GM21619 (cell line): ENCODE measurements around the gene SLC6A11.

ENCODE experiments used
- ATAC-seq: cut with Tn5 transposase; IDR thresholded peaks from one replicate; pipeline ENCODE4 v1.9.1; 2021; ENCODE audit not compliant: unreplicated experiment

The SLC6A11 gene

GRCh38 chr3:10928407-10928960, 112.5 kb downstream of the SLC6A11 start:
- ATAC-seq, result no peak

- ATAC-seq, result no peak
Measured at GRCh38 chr3:10928961-10929471, 113.0 kb downstream of the SLC6A11 start.

- ATAC-seq, result no peak
Measured at GRCh38 chr3:10929978-10930665, 114.1 kb downstream of the SLC6A11 start.

GRCh38 chr3:10930666-10931040, 114.6 kb downstream of the SLC6A11 start:
- ATAC-seq, result no peak

GRCh38 chr3:10932596-10932995, 116.6 kb downstream of the SLC6A11 start:
- no peak for ATAC-seq

- no peak for ATAC-seq
Measured at GRCh38 chr3:10933021-10933420, 117.0 kb downstream of the SLC6A11 start.

GRCh38 chr3:10933470-10933804, 117.4 kb downstream of the SLC6A11 start:
- no peak for ATAC-seq

- no peak for ATAC-seq
Measured at GRCh38 chr3:10933805-10934481, 117.9 kb downstream of the SLC6A11 start.

- no peak for ATAC-seq
Measured at GRCh38 chr3:10935028-10935427, 119.0 kb downstream of the SLC6A11 start.

- no peak for ATAC-seq
Measured at GRCh38 chr3:10935846-10936631, 120.0 kb downstream of the SLC6A11 start.

GRCh38 chr3:10936686-10937085, 120.7 kb downstream of the SLC6A11 start:
- no peak for ATAC-seq

GRCh38 chr3:10937141-10937825, 121.3 kb downstream of the SLC6A11 start:
- no peak for ATAC-seq

GRCh38 chr3:10939556-10939955, 123.5 kb downstream of the SLC6A11 start:
- no peak for ATAC-seq

- ATAC-seq, result no peak
Measured at GRCh38 chr3:10940106-10940505, 124.1 kb downstream of the SLC6A11 start.

GRCh38 chr3:10941972-10942371, 125.9 kb downstream of the SLC6A11 start:
- no peak for ATAC-seq

GRCh38 chr3:10942690-10943205, 126.7 kb downstream of the SLC6A11 start:
- ATAC-seq, result no peak

GRCh38 chr3:10944866-10945265, 128.8 kb downstream of the SLC6A11 start:
- no peak for ATAC-seq

GRCh38 chr3:10945683-10946287, 129.8 kb downstream of the SLC6A11 start:
- ATAC-seq, result no peak

- no peak for ATAC-seq
Measured at GRCh38 chr3:10946526-10946925, 130.5 kb downstream of the SLC6A11 start.

GRCh38 chr3:10948326-10948725, 132.3 kb downstream of the SLC6A11 start:
- no peak for ATAC-seq
